ENCODE results near the gene GIMAP6.
"Not testable (repeated sequence)": the region's sequence is repeated elsewhere in the genome, so short reads cannot be mapped to it uniquely, and the experiment has no call there.

GIMAP6 gene

DNA sequence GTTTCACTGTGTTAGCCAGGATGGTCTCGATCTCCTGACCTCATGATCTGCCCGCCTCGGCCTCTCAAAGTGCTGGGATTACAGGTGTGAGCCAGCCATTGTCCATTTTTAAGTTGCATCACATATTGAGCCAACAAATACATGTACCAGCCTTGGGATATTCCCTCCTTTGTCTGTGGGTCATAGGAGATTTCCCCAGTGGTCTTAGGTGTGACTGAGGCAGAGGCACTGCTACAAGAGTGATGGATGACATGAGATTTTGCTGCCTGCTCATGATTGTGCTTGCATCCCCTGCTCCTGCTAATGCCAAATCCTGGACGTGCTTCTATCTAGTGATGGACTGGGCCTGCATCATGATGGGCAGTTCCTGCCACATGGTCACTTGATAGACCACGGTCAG lies 10.7 kb upstream of the GIMAP6 start:
- no peak for DNase-seq

DNA sequence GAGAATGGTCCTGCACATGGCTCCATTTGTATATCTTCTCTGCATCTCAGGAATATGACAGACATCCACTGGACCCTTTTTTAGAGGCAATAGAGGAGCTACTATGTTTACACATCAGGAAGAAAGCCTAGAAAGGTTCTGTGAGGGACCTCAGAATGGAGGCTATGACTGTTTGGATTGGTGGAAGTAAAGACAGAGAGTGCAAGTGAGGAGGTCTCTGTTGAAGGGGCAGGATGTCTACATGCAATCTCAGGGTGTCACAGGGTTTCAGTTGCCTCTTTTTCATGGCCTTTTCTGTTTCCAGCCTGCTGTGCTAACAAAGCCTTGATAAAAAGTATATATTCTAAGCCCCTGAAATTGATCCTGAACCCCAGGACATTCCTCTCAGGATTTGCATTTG lies 9.7 kb upstream of the GIMAP6 start:
- no peak for DNase-seq

GRCh38 chr7:150633926-150634325 lies 1.7 kb upstream of the GIMAP6 start:
- no peak for DNase-seq

GRCh38 chr7:150631084-150631826 lies 930 bp downstream of the GIMAP6 start:
- peak; percentile 50 to 54 for DNase-seq

- DNase-seq = no peak
Measured at GRCh38 chr7:150629347-150629746, 2.8 kb downstream of the GIMAP6 start.

GRCh38 chr7:150627959-150628358 lies 4.2 kb downstream of the GIMAP6 start:
- DNase-seq = no peak

DNA sequence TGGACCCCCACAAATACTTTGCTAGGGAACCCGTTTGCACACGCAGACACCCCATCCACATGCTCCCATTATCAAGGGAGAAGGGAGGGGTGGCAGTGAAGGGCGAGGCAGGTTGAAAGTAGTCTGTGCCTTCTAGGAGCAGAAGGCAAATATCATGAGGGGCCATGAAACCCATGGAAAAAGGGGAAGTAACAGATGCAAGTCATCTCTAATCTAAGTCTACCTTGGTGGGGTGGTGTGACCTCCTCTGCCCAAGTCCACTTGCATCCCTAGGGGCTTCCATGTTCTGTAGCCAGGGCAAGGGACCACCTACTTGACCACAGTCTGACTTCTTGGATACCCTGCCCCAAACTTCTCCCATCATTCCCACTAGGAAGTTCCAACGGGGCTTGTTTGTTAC lies 5.5 kb downstream of the GIMAP6 start:
- no peak for DNase-seq

- no peak for DNase-seq
Measured at GRCh38 chr7:150621376-150621775, 10.8 kb downstream of the GIMAP6 start.

DNA sequence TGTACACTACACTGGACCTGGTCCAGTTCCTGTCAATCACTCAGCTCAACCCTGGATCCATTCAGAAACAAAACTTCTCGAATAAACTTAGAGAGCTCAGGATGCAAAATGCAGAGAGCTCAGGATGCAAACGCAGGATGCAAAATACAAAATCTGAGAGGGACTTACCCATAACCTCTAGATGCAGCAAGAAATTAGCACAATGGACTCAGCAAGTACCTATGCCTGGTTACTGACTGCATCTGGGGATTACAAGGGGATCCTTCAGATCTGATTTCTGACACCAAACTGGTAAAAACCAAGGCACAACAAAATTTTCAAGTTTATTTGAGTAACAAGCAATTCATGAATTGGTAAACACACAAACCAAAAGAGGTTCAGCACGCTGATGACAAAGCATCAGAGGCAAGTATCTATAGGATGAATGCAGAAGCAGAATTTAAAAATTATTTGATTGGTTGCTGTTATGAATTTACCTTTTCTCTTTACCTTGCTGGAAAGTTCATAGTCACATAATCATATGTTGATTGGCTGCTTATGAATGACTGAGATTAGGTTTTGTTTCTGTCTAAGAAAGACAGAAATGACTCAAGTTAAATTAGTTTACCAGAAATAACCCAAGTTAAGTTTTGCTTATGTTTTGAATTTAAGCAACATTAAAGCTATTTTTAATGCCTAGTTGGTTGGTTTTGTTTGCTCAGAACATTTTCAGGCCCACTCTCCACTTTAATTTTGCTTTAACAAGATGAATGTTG lies 11.4 kb downstream of the GIMAP6 start:
- no peak for DNase-seq

DNA sequence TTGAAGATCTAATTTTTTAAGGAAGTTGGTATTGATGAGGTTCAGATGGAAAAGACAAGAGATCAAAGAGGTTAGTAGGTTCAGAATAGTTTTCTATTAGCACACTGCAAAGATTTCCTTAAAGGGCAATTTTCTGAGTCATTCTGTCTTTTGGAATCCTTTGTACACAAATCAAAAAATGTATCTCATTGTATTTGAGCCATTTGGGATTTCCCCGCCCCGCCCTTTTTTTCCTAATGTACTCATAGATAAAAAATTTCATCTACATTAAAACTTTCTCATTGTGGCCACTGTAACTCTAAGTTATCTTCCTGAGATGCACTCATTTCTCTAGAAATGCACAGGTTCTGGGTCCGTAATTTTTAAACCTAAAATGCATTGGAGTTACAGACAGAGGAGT lies 12.1 kb downstream of the GIMAP6 start:
- peak in 1 of 2 donors; percentile 58 for DNase-seq

GRCh38 chr7:150615221-150615755 lies 16.9 kb downstream of the GIMAP6 start:
- not testable (repeated sequence) for DNase-seq

GRCh38 chr7:150614426-150614825 lies 17.8 kb downstream of the GIMAP6 start:
- DNase-seq = not testable (repeated sequence)

DNA sequence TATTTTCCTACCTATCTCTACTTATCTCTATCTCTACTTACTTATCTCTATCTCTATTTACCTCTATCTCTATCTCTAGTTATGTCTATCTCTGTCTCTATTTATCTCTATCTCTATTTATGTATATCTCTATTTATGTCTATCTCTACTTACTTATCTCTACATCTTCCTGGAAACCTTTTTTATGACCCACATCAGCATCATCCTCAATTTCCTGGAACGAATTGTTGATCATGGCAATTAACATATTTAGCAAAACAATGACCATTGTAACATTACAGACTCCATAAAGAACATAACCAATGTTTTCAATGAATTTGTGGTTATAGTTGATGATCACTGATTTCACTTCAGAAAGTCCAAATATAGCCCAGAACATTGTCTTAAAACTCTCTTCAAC lies 18.3 kb downstream of the GIMAP6 start:
- no peak for DNase-seq

DNA sequence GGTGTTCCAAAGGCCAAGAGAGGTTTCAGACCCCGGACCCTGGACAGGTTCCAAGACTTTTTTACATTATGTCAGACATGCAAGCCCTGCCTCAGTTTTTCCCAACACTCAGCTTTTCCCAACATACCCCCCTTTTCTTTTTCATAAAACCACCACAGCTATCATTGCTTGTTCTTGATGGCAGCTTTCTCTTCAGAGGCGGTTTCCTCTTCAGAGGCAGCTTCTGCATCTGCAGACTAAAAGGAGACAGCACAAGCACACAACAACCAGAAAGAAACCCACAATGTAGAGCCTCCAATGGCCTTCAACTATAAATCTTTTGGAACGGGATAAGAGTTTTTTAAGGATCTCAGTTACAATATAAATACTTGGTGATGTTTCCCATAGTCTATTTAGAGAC lies 19.3 kb downstream of the GIMAP6 start:
- no peak for DNase-seq

- no peak for DNase-seq
Measured at GRCh38 chr7:150610233-150610632, 22.0 kb downstream of the GIMAP6 start.

- DNase-seq = not testable (repeated sequence)
Measured at GRCh38 chr7:150603600-150603999, 28.6 kb downstream of the GIMAP6 start.

DNA sequence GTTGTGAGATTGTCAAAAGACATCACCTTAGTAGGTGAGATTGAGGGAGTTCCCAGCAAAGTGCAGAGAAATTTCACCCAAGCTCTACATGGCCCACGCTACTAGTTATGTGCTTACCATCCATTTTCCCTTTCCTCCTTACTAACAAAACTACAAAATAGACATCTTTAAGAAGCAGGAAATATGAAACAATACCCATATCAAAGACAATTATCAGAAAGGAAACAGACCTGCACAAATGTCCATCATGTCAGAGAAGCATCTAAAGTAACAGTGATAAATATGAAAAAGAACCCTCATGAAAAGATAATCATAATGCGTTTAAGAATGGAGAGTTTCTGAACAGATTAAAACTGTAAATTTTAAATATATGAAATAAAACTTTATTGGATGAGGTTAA lies 36.8 kb downstream of the GIMAP6 start:
- DNase-seq = no peak

- no peak for DNase-seq
Measured at GRCh38 chr7:150594805-150595204, 37.4 kb downstream of the GIMAP6 start.

GRCh38 chr7:150587551-150587950 lies 44.6 kb downstream of the GIMAP6 start:
- no peak for DNase-seq

DNA sequence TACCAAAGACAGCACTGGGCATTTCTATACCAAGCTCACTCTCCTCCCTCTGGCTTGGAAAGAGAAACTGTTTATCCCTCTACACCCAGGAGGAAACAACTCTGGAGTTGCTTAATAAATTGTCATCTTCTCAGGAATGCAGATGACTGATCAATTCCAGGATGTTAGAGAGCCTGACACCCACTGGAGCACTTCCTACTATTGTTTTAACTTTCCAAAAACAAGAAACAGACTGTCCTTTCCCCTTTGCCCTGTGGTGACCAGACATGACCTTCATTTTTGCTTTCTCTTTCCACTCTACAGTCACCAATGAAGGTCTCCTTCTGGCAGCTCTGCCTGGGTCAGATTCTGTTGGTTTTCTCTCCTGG lies 45.4 kb downstream of the GIMAP6 start:
- no peak for DNase-seq

- DNase-seq = no peak
Measured at GRCh38 chr7:150586068-150586784, 46.0 kb downstream of the GIMAP6 start.

DNA sequence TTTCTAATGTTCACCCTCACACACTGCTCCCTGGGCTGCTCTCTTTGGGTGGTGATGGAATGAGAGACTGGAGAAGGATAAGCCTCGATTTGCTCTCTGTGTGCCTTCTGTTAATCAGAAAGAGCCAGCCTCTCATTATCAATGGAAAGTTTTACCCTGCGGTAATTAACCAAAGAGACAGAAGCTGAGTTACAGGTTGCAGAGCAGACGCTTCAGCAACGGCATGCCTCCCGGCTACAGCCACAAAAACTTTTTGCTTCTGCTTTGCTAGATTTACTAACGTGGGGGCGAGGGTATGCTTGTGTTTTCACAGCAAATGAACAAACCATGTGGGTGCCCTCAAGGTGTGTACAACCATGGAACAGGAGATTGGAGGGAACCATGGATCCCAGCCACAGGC lies 47.0 kb downstream of the GIMAP6 start:
- no peak for DNase-seq

GRCh38 chr7:150580638-150581394 lies 51.4 kb downstream of the GIMAP6 start:
- no peak for DNase-seq
